Fibroblast of villous mesenchyme (primary cell): ENCODE results near the gene EFCAB12. TPM values are rescaled to one million over a fixed set of nuclear protein-coding genes. Genes with fewer than 3 reads are reported as not detected.
"Not testable (repeated sequence)": the region's sequence is repeated elsewhere in the genome, so short reads cannot be mapped to it uniquely, and the experiment has no call there.

Experiments used
- DNase-seq: peaks from one replicate; pipeline ENCODE4 v3.0.0-alpha.2; 2010; ENCODE audit warnings: low read depth
- H3K4me3 ChIP-seq: 2 replicates; pipeline ENCODE4 v1.5.1; 2011; ENCODE audit warnings: low read depth, mild to moderate bottlenecking, low read length
- CTCF ChIP-seq: IDR thresholded peaks from 2 replicates; pipeline ENCODE4 v1.5.1; 2012; ENCODE audit warnings: low read depth, mild to moderate bottlenecking, low read length; ENCODE audit not compliant: insufficient read depth
- total RNA-seq: library from RNA; depleted of rRNA; stranded (reverse); fragments of >200 nt; gene quantifications from 2 replicates; pipeline ENCODE4 v1.2.3, GENCODE V29; 2012

The EFCAB12 gene
- total RNA-seq, 1 donor = not detected

GRCh38 chr3:129369711-129370110, 58.7 kb downstream of the EFCAB12 start:
- TF ChIP-seq CTCF = no peak
- no peak for DNase-seq
- H3K4me3 ChIP-seq = no peak overlapping the region

GRCh38 chr3:129367821-129368220, 60.6 kb downstream of the EFCAB12 start:
- DNase-seq = no peak
- H3K4me3 ChIP-seq = no peak overlapping the region
- TF ChIP-seq CTCF = no peak

GRCh38 chr3:129366312-129366831, 62.1 kb downstream of the EFCAB12 start:
- TF ChIP-seq CTCF = no peak
- DNase-seq = no peak
- no peak overlapping the region for H3K4me3 ChIP-seq

- DNase-seq = no peak
- no peak overlapping the region for H3K4me3 ChIP-seq
- no peak for TF ChIP-seq CTCF
These were observed 62.9 kb downstream of the EFCAB12 start for GRCh38 chr3:129365296-129366136.

- DNase-seq, H3K4me3 ChIP-seq: not testable (repeated sequence)
These were observed 63.6 kb downstream of the EFCAB12 start for GRCh38 chr3:129364811-129365210.

- DNase-seq = not testable (repeated sequence)
These were observed 65.1 kb downstream of the EFCAB12 start for GRCh38 chr3:129363356-129363755.

GRCh38 chr3:129360705-129361460, 67.6 kb downstream of the EFCAB12 start:
- no peak for TF ChIP-seq CTCF
- DNase-seq = no peak

More at GRCh38 chr3:129363356-129363755, 65.1 kb downstream of the EFCAB12 start:
- H3K4me3 ChIP-seq = not testable (repeated sequence)

More at GRCh38 chr3:129360705-129361460, 67.6 kb downstream of the EFCAB12 start:
- H3K4me3 ChIP-seq = no peak overlapping the region
